AG09309 (cell line): ENCODE measurements around the gene PAFAH1B1.

Experiments
- DNase-seq: peaks from one replicate; pipeline ENCODE4 v3.0.0-alpha.2; 2010; ENCODE audit warnings: low read depth
- H3K4me3 ChIP-seq: 2 replicates; pipeline ENCODE4 v1.5.1; 2011; ENCODE audit warnings: mild to moderate bottlenecking, low read depth, low read length, moderate library complexity; ENCODE audit not compliant: control insufficient read depth
- CTCF ChIP-seq: IDR thresholded peaks from 2 replicates; pipeline ENCODE4 v1.5.1; 2011; ENCODE audit warnings: mild to moderate bottlenecking, low read depth, low read length, inconsistent platforms; ENCODE audit not compliant: insufficient read depth, control insufficient read depth; ENCODE audit errors: missing control alignments

The PAFAH1B1 gene

GRCh38 chr17:2580151-2580550, 13.3 kb upstream of the PAFAH1B1 start:
- TF ChIP-seq CTCF: no peak

GRCh38 chr17:2580661-2581060, 12.8 kb upstream of the PAFAH1B1 start:
- no peak overlapping the region for H3K4me3 ChIP-seq
- no peak for TF ChIP-seq CTCF
- DNase-seq: no peak

More at GRCh38 chr17:2580151-2580550, 13.3 kb upstream of the PAFAH1B1 start:
- DNase-seq: no peak
- H3K4me3 ChIP-seq: no peak overlapping the region

GRCh38 chr17:2582493-2582892, 11.0 kb upstream of the PAFAH1B1 start:
- no peak for TF ChIP-seq CTCF
- DNase-seq: no peak
- H3K4me3 ChIP-seq: no peak overlapping the region

GRCh38 chr17:2591040-2591640, 2.3 kb upstream of the PAFAH1B1 start:
- DNase-seq: no peak
- H3K4me3 ChIP-seq: no peak overlapping the region
- no peak for TF ChIP-seq CTCF

- DNase-seq: peak; percentile 16
- peak overlapping the region; percentile 98 for H3K4me3 ChIP-seq
- no peak for TF ChIP-seq CTCF
These were observed 617 bp downstream of the PAFAH1B1 start for GRCh38 chr17:2593821-2594721.

- H3K4me3 ChIP-seq: peak overlapping the region; percentile 98
- TF ChIP-seq CTCF: no peak
- DNase-seq: no peak
These were observed 1.5 kb downstream of the PAFAH1B1 start for GRCh38 chr17:2594722-2595599.
